UCSD-AML1 (cell line): ENCODE data around the gene CLSTN2.
"Not testable (repeated sequence)": the region's sequence is repeated elsewhere in the genome, so short reads cannot be mapped to it uniquely, and the experiment has no call there.

Experiments
- DNase-seq: peaks from one replicate; lab custom pipeline; 2025; ENCODE audit not compliant: unreplicated experiment; lab: John Stamatoyannopoulos, UW

The CLSTN2 gene

DNA sequence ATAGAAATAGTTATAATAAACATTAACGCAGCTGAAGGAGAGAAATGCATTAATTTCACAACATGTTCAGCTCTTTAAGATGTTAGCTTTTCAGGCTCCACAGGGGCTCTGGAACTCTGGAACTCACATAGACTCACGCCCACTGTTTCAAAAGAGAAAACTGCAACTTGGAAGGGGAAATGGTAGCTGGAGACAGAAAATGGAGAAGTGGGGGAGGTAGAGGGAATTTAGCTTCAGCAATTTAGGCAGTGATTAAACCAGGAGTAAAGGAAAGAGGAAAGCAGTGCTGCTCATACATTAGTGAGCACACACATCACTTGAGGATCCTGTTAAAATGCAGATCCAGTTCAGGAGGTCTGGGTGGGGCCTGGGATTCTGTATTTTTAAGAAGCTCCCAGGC lies 468.1 kb downstream of the CLSTN2 start:
- no peak for DNase-seq

DNA sequence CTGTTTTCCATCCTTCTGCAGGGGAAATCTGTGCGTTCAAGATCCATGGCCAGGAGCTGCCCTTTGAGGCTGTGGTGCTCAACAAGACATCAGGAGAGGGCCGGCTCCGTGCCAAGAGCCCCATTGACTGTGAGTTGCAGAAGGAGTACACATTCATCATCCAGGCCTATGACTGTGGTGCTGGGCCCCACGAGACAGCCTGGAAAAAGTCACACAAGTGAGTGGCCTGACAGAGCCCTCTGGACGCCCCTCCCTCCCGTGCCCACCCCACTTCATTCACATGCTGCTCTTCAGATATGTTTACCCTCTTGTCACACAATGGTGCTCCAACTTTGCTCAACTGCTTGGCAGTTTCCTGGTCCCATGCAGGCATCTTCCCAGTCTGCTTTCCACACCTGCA lies 468.6 kb downstream of the CLSTN2 start:
- no peak for DNase-seq

DNA sequence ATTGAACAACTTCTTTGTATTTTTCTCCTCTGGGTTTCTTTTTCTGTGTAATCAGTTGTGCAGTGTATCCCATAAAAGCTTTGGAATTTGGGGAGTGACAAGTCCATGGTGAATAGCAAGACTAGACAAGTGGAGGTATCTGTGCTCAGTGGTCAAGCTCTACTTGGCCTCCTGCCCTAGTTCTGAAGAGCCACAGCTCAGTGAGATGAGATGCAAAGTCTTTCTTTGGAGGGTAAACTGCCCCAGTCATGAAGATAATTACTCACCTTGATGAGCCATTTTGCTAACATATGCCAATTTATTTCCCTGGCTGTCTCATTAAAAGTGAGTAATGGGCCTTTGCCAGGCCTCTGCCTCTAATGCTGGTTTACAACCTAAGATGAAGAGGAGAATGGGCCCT lies 471.7 kb downstream of the CLSTN2 start:
- DNase-seq, result no peak

DNA sequence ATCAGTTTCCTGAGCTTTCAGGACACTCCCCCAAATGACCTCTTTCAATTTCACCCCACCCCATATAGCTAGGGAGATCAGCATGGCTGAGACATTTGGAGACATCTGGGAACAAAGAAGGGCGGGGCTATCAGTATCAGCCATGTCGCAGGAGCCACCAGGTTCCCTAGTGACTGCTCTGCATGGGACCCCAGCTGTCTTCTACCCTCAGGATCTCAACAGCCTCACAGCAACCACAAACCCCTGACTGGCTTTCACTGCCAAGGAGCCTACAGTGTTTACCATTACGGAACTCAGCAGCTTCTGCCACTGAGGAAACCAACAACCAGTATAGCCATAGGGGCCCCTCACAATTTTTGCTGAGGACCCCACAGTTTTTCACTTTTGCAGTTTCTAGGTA lies 473.3 kb downstream of the CLSTN2 start:
- DNase-seq, result no peak

DNA sequence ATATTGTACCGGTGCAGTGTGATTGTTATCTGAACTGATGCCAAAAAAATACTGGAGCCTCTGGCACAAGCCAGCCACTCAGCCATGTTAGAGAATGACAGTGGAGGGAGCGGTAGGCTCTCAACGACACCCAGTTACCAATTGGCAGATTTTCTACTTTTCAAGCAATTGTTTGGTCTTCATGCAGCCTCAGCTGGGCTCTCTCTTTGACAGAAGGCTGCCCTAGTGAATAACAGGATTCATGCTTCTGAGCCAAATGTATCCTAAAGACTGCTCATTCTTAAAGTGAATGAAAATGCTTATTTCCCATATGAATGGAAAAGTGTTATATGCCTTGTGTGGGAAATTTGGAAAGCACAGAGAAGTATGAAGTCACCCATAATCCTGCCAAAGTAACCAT lies 481.7 kb downstream of the CLSTN2 start:
- DNase-seq, result no peak

DNA sequence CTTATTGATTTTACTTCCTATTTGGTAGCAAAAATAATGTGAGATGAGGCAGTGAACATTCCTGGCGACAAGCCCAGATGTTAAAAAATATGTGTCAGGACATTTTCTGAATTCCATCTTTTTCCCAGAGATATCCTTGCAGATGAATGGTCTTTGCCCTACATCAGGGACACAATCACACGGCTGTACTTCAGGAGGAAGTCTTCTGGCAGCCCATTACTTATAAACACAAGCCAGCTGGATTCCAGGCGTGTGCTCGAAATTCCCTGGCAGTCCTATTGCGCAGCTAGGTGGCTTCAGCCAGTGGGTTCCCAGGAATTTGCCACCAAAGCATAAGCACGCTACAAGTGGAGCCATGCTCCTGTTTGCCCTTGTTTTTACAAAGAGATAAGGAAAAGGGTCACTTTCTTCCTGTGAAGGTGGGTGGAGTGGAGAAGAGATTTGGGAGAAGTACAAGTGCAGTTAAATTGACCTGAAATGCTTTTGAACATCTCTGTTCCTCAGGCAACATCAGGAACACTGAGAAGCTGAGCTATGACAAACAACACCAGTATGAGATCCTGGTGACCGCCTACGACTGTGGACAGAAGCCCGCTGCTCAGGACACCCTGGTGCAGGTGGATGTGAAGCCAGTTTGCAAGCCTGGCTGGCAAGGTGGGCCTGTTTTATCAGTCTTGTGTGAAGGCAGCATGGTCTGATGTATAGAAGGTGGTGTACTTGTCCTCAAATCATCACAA lies 485.8 kb downstream of the CLSTN2 start:
- DNase-seq, result no peak

DNA sequence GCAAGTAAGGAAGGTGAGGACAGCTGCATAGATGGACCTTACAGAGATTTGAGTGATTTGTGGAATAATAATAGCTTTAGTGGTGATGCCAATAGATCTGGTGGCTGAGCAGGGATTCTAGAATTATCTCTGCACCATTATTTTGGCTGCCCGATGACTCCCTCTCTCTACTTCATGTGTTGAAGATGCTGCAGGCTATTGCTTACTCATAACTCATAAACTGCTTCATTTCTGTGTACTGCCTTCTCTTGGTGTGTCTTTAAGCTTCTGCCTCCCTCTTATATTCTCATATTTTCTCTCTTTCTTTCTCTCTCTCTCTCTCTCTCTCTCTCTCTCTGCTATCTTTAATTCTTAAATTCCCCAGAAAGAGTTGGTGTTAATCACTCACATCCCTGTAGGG lies 486.9 kb downstream of the CLSTN2 start:
- no peak for DNase-seq

DNA sequence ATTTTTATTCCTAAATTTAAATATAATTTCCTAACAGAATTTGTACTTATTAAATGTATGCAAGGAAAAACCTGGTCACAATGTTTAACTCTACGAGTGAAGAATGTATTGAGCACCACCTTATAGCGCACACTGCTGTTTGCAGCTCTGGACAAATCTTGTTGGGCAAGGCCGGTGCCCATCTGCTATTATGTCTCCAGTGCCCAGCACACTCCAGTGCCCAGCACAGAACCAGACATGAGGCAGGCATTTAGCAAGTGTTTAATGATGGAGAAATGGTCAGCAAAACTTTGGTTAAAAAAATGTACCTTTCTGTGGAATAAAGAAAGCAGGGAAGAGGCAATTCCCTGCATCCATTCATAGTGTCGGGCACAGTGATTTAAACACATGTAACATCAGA lies 488.2 kb downstream of the CLSTN2 start:
- DNase-seq, result no peak

DNA sequence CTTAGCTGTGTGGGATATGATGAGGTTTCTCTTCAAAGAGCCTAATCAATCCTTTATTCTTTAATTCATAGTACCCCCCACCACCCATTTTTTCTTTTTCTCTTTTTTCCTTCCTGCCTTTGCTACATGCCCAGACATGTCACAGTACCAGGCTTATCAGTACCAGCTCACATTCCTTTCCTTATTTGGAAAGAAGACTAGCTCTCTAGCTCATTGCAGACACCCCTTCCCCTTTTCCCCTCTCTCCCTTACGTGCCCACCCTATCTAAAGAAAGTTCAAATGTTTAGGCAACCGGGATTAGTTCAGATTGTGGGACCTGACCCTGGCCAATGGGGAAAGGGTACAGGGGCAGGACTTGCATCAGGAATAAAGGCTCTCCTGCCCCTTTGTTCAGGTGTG lies 488.6 kb downstream of the CLSTN2 start:
- not testable (repeated sequence) for DNase-seq

DNA sequence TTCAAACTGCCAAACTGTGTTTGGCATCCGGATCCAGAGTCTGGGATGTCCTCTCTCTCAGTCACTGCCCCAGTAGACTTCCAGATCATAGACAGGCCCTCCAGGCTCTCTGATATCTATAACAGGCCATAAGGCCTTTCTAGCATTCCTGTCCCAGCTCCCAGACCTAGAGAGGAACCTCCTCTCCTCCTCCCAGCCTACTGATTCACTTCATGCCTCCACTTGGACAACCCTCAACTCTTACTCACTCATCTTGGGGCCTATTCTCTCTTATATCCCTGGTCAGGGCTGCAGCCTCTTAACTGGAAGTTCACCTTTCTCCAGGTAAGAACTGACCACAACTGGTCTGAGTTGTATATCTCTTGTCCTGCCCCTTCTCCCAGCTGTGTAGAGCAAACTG lies 489.2 kb downstream of the CLSTN2 start:
- no peak for DNase-seq

DNA sequence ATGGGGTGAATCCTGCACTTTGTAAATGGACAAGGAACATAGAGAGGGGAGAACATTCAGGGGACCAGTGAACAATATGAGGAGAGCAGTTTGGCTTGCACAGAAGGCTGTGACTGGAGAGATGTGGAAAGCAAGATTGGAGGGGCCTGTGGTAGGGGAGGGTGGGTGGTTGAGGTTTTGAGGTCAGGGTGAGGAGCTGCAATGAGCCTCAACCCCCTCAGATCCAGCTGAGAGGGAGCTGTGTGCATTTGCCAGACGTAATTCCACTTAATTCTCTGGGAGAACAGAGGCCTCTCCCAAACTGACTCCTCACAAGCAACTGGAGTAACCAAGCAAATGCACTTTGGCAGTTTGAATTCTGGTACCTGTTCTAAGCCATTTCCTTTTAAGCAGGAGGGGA lies 489.7 kb downstream of the CLSTN2 start:
- DNase-seq, result no peak

DNA sequence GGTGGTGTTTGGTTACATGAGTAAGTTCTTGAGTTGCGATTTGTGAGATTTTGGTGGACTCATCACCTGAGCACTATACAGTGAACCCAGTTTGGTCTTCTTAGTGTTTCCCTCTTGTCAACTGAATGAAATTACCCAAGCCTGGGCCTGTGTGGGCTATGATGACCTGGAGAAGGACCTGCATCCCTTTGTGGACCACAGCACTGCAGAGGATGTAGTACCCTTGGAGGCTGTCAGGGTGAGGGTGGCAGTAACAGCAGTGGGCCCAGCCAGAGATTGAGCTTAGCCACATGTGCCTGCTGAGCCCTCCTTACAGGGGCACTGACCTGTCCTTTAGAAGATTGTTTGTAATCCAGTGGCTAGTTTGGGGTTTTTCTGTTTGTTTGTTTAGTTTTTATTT lies 492.8 kb downstream of the CLSTN2 start:
- DNase-seq, result no peak

DNA sequence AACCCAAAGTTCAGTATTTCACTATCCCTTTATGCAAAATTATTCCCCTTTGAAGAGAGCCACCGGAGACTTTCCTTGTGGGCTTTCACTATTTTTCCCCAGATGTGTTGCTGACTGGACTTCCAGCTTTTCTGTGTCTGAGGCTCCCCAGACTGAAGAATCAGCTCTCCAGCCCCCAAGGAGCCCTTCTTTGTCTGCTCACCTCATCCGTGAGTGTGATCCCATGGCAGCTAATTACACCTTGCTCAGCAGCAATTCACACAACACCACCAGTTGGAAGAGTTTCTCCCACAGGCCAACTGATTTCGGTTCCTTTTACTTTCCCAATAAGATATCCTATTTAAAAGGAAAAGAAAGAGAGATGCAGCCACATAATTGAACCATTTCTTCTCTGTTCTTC lies 493.4 kb downstream of the CLSTN2 start:
- DNase-seq, result no peak

DNA sequence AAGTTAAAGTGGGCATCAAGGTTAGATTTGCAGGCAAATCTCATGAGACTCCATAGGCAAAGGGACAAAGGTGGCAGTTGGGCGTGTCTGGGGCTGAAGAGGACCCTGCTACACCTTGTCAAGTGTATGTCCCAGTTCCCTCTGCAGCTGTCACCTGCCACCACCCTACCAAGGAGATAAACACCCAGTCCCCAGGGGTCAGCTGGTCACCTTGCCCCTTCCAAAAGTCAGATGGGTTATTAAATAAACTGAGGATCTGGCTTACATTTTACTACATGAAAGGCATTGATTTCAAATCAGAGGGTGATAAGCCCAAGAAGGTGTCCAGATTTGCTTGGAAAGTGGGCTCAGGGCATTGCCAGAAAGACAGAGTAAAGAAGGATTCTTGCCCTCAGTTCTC lies 494.8 kb downstream of the CLSTN2 start:
- no peak for DNase-seq

DNA sequence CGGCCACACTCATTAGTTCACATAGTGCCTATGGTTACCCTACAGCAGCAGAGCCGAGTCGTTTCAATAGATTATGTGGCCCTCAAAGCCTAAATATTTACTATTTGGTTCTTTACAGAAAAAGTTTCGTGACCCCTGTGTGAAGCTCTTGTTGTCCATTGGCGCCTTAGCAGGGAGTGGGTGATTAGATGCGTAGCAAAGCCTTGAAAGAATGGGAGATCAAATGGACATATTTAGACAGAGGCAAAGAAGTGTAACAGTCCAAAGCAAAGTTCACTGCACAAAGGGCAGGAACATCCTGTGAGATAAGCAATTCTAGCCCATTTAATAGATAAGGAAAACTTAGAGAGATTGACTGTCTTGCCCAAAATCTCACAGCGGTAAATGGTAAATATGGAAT lies 495.5 kb downstream of the CLSTN2 start:
- no peak for DNase-seq

DNA sequence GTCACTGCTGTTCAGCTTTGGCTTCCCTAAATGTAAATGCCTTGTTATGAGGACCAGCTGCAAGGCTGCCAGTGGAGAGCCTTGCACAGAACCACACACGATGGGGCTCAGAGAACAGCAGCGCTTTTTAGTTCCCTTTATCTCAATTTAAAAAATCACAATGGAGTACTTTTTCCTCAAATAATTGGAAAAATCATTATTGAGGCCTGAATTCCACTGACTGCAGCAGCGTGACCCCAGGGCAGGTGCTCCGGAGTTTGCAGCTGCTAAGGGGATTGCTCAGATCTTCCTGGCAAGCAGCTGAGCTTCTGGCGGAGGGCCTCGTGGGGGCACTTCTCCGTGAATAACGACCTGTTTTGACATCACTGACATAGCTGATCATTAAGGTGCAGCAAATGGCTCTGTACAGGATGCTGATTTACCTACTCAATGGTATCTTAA lies 497.3 kb downstream of the CLSTN2 start:
- no peak for DNase-seq

DNA sequence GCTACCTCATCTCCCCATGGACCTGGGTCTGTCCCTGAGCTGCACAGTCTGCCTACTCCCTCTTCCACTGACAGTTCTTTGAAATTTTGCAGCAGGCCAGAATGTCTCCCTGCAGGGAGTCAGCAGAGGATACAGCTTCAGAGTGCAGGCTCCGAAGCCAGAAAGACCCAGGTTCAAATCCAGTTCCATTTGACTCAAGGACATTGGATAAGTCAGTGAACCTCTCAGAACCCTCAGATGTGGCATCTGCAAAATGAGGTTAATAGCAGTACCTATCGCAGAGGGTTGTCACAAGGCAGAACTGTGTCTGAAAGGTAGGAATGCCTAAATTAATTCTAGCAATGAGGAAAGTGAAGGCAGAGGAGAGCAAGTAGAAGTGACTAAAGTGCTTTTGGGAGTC lies 498.4 kb downstream of the CLSTN2 start:
- DNase-seq, result no peak

DNA sequence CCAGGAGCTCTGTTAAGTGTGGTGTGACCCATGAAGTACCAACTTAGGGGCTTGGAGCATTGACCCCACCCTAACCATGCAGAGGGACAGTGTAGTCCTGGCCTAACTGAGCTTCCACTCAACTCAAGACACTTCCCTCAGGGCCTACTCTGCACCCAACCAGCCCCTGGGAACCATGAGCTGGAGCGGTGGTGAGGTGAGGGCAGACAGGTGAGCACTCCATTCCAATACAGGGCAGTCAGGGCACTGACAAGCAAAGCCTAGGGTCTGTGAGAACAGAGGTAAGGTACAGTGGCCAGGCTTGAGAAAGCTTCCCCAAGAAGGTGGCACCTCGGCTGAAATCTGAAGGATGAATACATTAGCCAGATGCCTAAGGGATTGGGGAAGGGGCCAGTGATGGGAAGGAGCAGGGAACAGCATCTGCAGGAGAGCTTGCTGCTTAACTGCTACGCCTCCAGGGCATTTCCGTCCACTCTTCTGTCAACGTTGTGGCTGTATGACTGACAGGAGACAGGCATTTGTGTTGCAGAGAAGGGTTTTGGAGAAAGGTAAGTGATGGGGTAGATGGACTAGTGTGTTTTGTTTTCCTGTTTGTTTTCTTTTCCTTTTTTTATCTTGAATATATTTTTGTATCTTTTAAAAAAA lies 499.4 kb downstream of the CLSTN2 start:
- no peak for DNase-seq

DNA sequence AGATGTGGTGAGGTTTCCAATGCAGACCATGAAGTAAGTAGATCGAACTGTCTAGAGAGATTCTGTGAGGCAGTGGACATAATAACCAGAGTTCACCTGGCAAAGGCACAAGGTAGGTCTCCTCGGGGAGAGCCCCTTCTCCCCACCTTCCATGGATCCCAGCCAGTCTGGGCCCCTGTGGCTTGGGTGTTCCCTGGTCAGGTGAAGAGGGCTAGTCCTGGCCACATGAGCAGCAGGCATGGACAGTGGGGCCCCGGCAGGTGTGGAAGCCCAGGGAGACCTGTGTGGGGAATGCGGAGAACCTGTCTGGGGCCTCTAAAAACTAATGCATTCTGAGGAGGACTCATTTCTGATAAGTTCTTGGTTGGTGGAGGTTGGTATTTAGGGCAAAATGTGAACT lies 501.4 kb downstream of the CLSTN2 start:
- no peak for DNase-seq

DNA sequence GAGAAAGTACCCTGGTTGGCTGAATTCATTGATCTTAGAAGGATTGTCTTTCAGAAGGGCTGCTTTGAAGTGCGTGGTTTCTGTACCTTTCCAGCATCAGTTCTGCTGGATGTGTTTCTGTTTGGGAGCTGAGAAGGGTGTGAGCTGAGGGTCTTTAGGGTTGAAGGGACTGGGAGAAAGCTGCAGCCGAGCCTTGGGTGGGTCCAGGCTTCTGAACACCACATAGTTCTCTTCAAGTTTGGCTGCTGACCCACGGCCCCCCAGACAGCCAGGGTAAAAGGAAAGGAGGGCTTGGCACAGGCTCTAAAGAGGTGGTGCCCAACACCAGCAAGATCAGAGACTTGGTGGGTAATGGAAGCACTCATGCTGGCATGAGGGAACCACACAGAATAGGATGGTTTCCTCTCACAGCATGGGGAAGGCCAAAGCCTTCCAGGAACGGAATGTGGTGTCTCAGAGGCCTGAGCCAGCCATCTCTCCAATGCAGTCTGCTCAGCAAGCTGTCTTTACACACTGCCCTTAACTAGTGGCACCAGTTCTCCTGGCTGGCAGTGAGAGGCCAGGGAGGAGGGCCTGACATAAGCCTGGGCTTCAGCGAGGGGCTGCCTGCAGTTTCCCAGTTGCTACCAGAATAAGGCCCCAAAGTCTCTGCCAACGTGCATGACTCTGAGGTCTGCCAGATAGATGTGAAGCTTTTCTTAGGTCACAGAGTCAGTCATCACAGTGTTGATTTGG lies 503.9 kb downstream of the CLSTN2 start:
- DNase-seq, result no peak

DNA sequence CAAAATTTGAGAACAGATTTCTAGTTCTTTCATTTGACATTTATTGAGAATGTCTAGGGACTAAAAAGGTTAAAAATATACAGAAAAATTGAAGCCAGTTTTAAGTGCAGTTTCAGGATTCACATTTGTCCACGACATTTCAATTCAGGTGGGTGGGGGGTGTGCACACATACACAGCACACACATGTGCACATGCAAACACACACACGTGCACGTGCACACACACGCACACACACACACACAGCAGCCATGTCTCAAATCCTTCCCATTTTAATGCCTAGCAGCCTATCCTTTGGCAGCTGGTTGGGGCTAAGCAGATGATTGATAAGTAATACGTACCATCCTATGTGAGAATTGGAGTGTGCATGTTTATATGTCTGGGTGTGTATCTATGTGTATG lies 504.5 kb downstream of the CLSTN2 start:
- DNase-seq, result no peak

DNA sequence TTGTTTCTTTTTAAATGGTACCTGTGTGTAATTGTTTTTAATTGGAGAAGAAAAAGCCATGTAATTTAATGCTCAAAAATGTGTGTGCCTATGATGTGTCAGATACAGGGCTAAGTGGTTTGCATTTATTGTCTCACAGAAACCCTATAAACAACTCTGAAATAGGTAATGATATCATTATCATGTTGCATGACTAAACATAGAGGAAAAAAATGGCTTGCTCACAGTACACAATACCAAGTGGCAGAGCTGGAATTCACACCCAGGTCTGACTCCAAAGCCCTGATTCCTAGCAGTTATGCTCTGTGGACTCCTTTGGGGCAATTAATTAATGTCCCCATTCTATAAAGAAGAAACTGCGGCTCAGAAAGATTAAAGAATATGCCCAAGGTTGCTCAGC lies 505.5 kb downstream of the CLSTN2 start:
- no peak for DNase-seq
